Measurements from ENCODE around the gene NAPB.

Gene NAPB

DNA sequence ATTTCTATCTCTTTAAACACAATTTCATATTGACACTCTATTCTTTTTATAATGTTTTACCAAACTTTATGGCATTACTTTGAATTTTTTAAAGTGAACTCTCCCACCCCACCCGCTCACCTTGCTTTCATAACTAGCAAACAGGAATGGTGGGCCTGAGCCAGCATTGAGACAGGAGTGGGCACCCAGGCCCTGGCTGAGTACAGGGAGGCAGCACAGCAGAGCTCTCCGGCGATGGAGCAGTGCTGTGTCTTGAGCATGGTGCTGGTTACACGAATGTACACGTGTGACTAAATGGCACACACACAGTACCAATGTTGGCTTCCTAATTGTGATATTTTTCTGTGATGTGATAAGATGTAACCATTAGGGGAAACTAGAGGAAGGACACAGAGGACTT is 26.9 kb upstream of the NAPB start:
- TF ChIP-seq, protein P1, sequence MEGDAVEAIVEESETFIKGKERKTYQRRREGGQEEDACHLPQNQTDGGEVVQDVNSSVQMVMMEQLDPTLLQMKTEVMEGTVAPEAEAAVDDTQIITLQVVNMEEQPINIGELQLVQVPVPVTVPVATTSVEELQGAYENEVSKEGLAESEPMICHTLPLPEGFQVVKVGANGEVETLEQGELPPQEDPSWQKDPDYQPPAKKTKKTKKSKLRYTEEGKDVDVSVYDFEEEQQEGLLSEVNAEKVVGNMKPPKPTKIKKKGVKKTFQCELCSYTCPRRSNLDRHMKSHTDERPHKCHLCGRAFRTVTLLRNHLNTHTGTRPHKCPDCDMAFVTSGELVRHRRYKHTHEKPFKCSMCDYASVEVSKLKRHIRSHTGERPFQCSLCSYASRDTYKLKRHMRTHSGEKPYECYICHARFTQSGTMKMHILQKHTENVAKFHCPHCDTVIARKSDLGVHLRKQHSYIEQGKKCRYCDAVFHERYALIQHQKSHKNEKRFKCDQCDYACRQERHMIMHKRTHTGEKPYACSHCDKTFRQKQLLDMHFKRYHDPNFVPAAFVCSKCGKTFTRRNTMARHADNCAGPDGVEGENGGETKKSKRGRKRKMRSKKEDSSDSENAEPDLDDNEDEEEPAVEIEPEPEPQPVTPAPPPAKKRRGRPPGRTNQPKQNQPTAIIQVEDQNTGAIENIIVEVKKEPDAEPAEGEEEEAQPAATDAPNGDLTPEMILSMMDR (IDR thresholded peaks at IDR 0.05; ENCODE audit: insufficient read depth, missing control alignments) = no peak
- FAIRE-seq = no peak
- no peak for DNase-seq (ENCODE audit: insufficient read length, low spot score)

DNA sequence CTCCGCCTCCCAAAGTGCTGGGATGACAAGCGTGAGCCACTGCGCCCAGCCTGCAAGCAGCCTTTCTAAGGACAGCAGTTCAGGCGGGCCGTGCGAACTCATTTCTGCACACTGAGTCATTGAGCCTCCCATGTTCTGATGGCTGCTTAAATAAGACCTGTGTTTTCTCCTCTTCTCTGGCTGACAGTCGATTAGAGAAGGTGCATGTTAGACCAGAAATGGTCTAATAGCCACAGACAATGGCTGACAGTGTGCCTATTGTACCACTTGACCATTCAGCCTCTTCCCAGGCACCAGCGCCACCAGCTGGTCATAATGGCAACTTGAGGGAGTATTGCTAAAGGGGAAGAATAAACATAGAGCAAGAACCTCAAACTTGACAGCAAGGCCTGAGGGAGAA is 25.2 kb upstream of the NAPB start:
- TF ChIP-seq, protein P1 (IDR thresholded peaks at IDR 0.05; ENCODE audit: insufficient read depth, missing control alignments) = peak; percentile 85
- DNase-seq (ENCODE audit: insufficient read length, low spot score) (no peak), FAIRE-seq (no peak)

DNA sequence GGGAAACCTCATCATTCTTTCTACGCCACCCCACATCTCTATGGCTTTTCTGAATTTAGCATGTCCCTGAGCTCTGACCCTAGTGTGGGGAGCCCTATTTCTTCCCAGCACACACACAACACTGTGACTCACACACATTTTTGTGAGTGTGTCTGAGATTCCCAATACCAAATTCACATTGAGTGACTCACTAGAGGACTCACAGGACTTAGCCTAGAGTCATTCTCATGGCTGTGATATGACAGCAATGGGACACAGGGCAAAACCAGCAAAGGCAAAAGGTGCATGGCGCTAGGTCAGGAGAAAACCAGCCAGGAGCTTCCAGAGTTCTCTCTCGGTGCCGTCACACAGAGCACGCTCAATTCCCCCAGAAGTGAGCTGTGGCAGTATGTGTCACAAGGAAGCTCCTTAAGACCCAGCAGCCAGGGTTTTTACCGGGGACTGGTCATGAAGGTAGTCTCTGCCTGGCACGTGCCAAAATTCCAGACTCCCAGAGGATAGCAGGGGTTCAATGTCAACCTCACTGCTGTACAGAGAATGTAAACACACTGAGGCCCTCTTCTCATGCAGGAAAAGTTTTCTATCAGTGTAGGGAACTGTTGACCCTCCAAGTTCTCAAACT is 24.4 kb upstream of the NAPB start:
- TF ChIP-seq, protein P1 (IDR thresholded peaks at IDR 0.05; ENCODE audit: insufficient read depth, missing control alignments) = no peak
- FAIRE-seq (no peak), DNase-seq (ENCODE audit: insufficient read length, low spot score) (no peak)

- TF ChIP-seq, protein P1 (IDR thresholded peaks at IDR 0.05; ENCODE audit: insufficient read depth, missing control alignments) = no peak
- DNase-seq (ENCODE audit: insufficient read length, low spot score) (no peak), FAIRE-seq (no peak)
These were observed 23.6 kb upstream of the NAPB start for GRCh38 chr20:23444859-23445258.

GRCh38 chr20:23442436-23442835 is 21.1 kb upstream of the NAPB start:
- FAIRE-seq (no peak), DNase-seq (ENCODE audit: insufficient read length, low spot score) (no peak)
- TF ChIP-seq, protein P1 (IDR thresholded peaks at IDR 0.05; ENCODE audit: insufficient read depth, missing control alignments) = no peak

DNA sequence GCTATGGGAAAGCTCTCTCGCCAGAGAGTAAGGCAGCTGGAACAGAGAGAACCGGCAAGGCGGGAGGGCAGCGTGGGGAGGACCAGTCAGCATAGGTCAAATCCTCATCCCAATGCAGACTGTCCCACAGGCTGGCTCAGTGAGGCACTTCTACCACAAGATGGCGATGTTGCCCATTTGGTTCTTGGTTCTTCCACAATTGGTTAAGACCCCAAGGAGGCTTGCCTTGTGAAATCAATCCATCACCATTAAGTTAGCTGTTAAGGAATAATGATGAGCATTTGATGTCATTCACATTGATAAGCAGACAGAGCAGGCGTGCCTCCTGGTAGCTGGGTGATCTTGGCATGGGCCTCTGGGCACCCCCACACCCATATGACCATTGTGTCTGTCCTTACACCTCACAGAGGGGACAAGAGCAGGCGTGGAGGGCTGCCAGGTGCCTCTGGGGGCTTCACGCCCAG is 20.6 kb upstream of the NAPB start:
- TF ChIP-seq, protein P1 (IDR thresholded peaks at IDR 0.05; ENCODE audit: insufficient read depth, missing control alignments) = peak; percentile 83
- peak; percentile 32 for DNase-seq (ENCODE audit: insufficient read length, low spot score)

GRCh38 chr20:23440004-23440403 is 18.7 kb upstream of the NAPB start:
- TF ChIP-seq, protein P1 (IDR thresholded peaks at IDR 0.05; ENCODE audit: insufficient read depth, missing control alignments) = no peak
- FAIRE-seq = no peak
- no peak for DNase-seq (ENCODE audit: insufficient read length, low spot score)

More for the DNA sequence above, 20.6 kb upstream of the NAPB start:
- FAIRE-seq = no peak

All from D721Med (cell line).